Neural crest cell (in vitro differentiated cells): ENCODE data around the gene RPL7L1. TPM values are rescaled to one million over a fixed set of nuclear protein-coding genes. Genes with fewer than 3 reads are reported as not detected.
A peak's percentile ranks its signal among the peaks of the same experiment; 100 is the strongest.

Experiments
- DNase-seq: peaks from one replicate; pipeline ENCODE4 v3.0.0; 2021; ENCODE audit warnings: low read depth, mixed read lengths, low spot score
- H3K27ac Mint-ChIP-seq: one replicate; pipeline ENCODE4 v1.8.0; 2021; ENCODE audit warnings: mild to moderate bottlenecking, mixed read lengths; ENCODE audit not compliant: unreplicated experiment
- H3K27me3 Mint-ChIP-seq: 2 replicates; pipeline ENCODE4 v1.8.0; 2021; ENCODE audit warnings: low read depth, mild to moderate bottlenecking, mixed read lengths
- H3K36me3 Mint-ChIP-seq: 2 replicates; pipeline ENCODE4 v1.8.0; 2021; ENCODE audit warnings: low read depth, mild to moderate bottlenecking, mixed read lengths
- H3K4me1 Mint-ChIP-seq: 2 replicates; pipeline ENCODE4 v1.8.0; 2021; ENCODE audit warnings: mixed read lengths
- H3K4me3 Mint-ChIP-seq: one replicate; pipeline ENCODE4 v1.8.0; 2021; ENCODE audit warnings: mild to moderate bottlenecking, mixed read lengths
- H3K9me3 Mint-ChIP-seq: 2 replicates; pipeline ENCODE4 v1.8.0; 2021; ENCODE audit warnings: mixed read lengths
- CTCF ChIP-seq: fragments of 200-600 bp; sonication (generic); conservative IDR thresholded peaks from 2 replicates; pipeline ENCODE4 v1.5.0; 2021; ENCODE audit warnings: antibody characterized with exemption, mild to moderate bottlenecking
- total RNA-seq: library from RNA; stranded (reverse); gene quantifications from 2 replicates; pipeline ENCODE4 v1.2.1, GENCODE V29; 2021

Gene RPL7L1
- total RNA-seq, 1 donor from 2014 or later: 103 TPM

- Mint-ChIP-seq H3K9me3 (no peaks in the 10 kb centered on the region), H3K27me3 (no peaks in the 10 kb centered on the region), H3K27ac (no peak overlapping the region), H3K4me3 (no peak overlapping the region), H3K4me1 (no peaks in the 10 kb centered on the region), H3K36me3 (peaks cover 7% of the 10 kb centered on the region)
- no peak for DNase-seq
- no peak for TF ChIP-seq CTCF
Observed at GRCh38 chr6:42846505-42846904, 32.9 kb upstream of the RPL7L1 start.

- no peak for TF ChIP-seq CTCF
- H3K4me3 Mint-ChIP-seq: no peak overlapping the region
Observed at GRCh38 chr6:42848700-42849099, 30.7 kb upstream of the RPL7L1 start.

GRCh38 chr6:42851599-42851998 is 27.8 kb upstream of the RPL7L1 start:
- TF ChIP-seq CTCF: no peak
- Mint-ChIP-seq H3K27ac (no peak overlapping the region), H3K4me1 (no peaks in the 10 kb centered on the region)

More at GRCh38 chr6:42848700-42849099, 30.7 kb upstream of the RPL7L1 start:
- Mint-ChIP-seq H3K27me3 (no peaks in the 10 kb centered on the region), H3K4me1 (no peaks in the 10 kb centered on the region), H3K27ac (no peak overlapping the region), H3K36me3 (peaks cover 7% of the 10 kb centered on the region), H3K9me3 (no peaks in the 10 kb centered on the region)
- DNase-seq: no peak

GRCh38 chr6:42860036-42860435 is 19.4 kb upstream of the RPL7L1 start:
- H3K9me3 Mint-ChIP-seq: no peaks in the 10 kb centered on the region
- H3K27ac Mint-ChIP-seq: no peak overlapping the region
- H3K4me1 Mint-ChIP-seq: no peaks in the 10 kb centered on the region
- peaks cover 9% of the 10 kb centered on the region for H3K36me3 Mint-ChIP-seq
- H3K27me3 Mint-ChIP-seq: no peaks in the 10 kb centered on the region
- DNase-seq: no peak
- H3K4me3 Mint-ChIP-seq: no peak overlapping the region
- no peak for TF ChIP-seq CTCF

More at GRCh38 chr6:42851599-42851998, 27.8 kb upstream of the RPL7L1 start:
- no peak overlapping the region for H3K4me3 Mint-ChIP-seq
- peaks cover 3% of the 10 kb centered on the region for H3K36me3 Mint-ChIP-seq
- no peaks in the 10 kb centered on the region for H3K27me3 Mint-ChIP-seq
- H3K9me3 Mint-ChIP-seq: no peaks in the 10 kb centered on the region
- DNase-seq: no peak

- no peaks in the 10 kb centered on the region for H3K9me3 Mint-ChIP-seq
- no peak overlapping the region for H3K27ac Mint-ChIP-seq
- no peak for TF ChIP-seq CTCF
- no peaks in the 10 kb centered on the region for H3K27me3 Mint-ChIP-seq
- H3K36me3 Mint-ChIP-seq: peaks cover 9% of the 10 kb centered on the region
- no peak overlapping the region for H3K4me3 Mint-ChIP-seq
- no peak for DNase-seq
- H3K4me1 Mint-ChIP-seq: no peaks in the 10 kb centered on the region
Observed at GRCh38 chr6:42860481-42860880, 18.9 kb upstream of the RPL7L1 start.

- Mint-ChIP-seq H3K9me3 (no peaks in the 10 kb centered on the region), H3K4me3 (no peak overlapping the region), H3K4me1 (no peaks in the 10 kb centered on the region), H3K27me3 (no peaks in the 10 kb centered on the region), H3K27ac (peak overlapping the region; percentile 29), H3K36me3 (peaks cover 6% of the 10 kb centered on the region)
- no peak for DNase-seq
- TF ChIP-seq CTCF: no peak
Observed at GRCh38 chr6:42864602-42865001, 14.8 kb upstream of the RPL7L1 start.
